HepG2 (cell line): ENCODE measurements around the gene TSPAN18. TPM values are rescaled to one million over a fixed set of nuclear protein-coding genes. Genes with fewer than 3 reads are reported as not detected.

Source experiments
- ATAC-seq: fragments of 200-7000 bp; cut with Tn5 transposase; 3 replicates; pipeline ENCODE4 v1.9.1; 2020; ENCODE audit warnings: mild to moderate bottlenecking, moderate library complexity
- BruUV-seq: library from RNA; stranded (reverse); fragments of 400-500 nt; replicated peaks from 2 replicates; lab custom pipeline; 2021; lab: Mats Ljungman, UMichigan
- CTCF ChIA-PET: fragments of 300-600 bp; formaldehyde crosslinking; extraction: SDS; loops from one replicate; lab custom pipeline; 2021; ENCODE audit warnings: low total read pairs, inconsistent platforms, low intra/inter-chr PET ratio; lab: Yijun Ruan, JAX
- POLR2A ChIA-PET: fragments of 350-600 bp; sonication (Branson Sonifier 250); formaldehyde crosslinking; loops from one replicate; lab custom pipeline; 2020; ENCODE audit warnings: antibody characterized with exemption, inconsistent platforms; lab: Yijun Ruan, JAX
- DNase-seq: peaks from one replicate; pipeline ENCODE4 v3.0.0-alpha.2; 2015; ENCODE audit warnings: low spot score
- FAIRE-seq: peaks from 3 replicates; lab custom pipeline; 2011; peaks lifted over from hg19 to GRCh38; lab: Jason Lieb, UNC
- H2AFZ ChIP-seq: one replicate; pipeline ENCODE4 v1.6.1; 2011; ENCODE audit warnings: low read length, inconsistent platforms
- H3K27ac ChIP-seq: fragments of 300-600 bp; 3 replicates; pipeline ENCODE4 v1.8.0; 2011; ENCODE audit warnings: mixed run types, mild to moderate bottlenecking, mixed read lengths, low read length, inconsistent platforms; ENCODE audit not compliant: insufficient read depth; ENCODE audit errors: extremely low read length
- H3K27me3 ChIP-seq, 2 experiments: fragments of 200-600 bp in 1 of 2; 2 replicates in 1 of 2; 3 replicates in 1 of 2; pipeline versions ENCODE4 v1.6.0 to v1.8.0; 2011; ENCODE audit warnings: low read length in 2 of 2, mild to moderate bottlenecking in 2 of 2, moderate library complexity in 2 of 2, inconsistent platforms in 1 of 2; ENCODE audit not compliant: insufficient read depth in 2 of 2, control insufficient read depth in 1 of 2
- H3K36me3 ChIP-seq, 2 experiments: fragments of 200-600 bp in 1 of 2; replicated peaks in 1 of 2; 2 replicates in 1 of 2; 3 replicates in 1 of 2; pipeline versions ENCODE4 v1.5.1 to v1.8.0; 2011; ENCODE audit warnings: low read length in 2 of 2, inconsistent platforms in 1 of 2; ENCODE audit not compliant: insufficient read depth in 2 of 2, control insufficient read depth in 1 of 2
- H3K4me1 ChIP-seq: 2 replicates; pipeline ENCODE4 v1.5.1; 2012; ENCODE audit warnings: low read length, inconsistent platforms; ENCODE audit not compliant: insufficient read depth
- H3K4me2 ChIP-seq: 2 replicates; pipeline ENCODE4 v1.6.0; 2011; ENCODE audit warnings: low read depth, low read length, inconsistent platforms
- H3K4me3 ChIP-seq, 3 experiments: fragments of 200-600 bp in 1 of 3; sonication (generic), shearing (Covaris generic) in 1 of 3; replicated peaks in 1 of 3; 2 replicates each; pipeline ENCODE4 v1.5.1; 2011 to 2016; ENCODE audit warnings: low read length in 3 of 3, inconsistent platforms in 2 of 3, low read depth in 2 of 3, mild to moderate bottlenecking in 2 of 3, control low read depth in 1 of 3, mixed read lengths in 1 of 3; ENCODE audit not compliant: insufficient read depth in 1 of 3
- H3K79me2 ChIP-seq: one replicate; pipeline ENCODE4 v1.6.1; 2011; ENCODE audit warnings: low read length, inconsistent platforms; ENCODE audit not compliant: insufficient read depth
- H3K9ac ChIP-seq: 2 replicates; pipeline ENCODE4 v1.6.0; 2011; ENCODE audit warnings: mild to moderate bottlenecking, low read depth, low read length, inconsistent platforms; ENCODE audit not compliant: insufficient read depth
- H3K9me3 ChIP-seq: 2 replicates; pipeline ENCODE4 v1.5.1; 2012; ENCODE audit warnings: mild to moderate bottlenecking, low read length
- H4K20me1 ChIP-seq: 2 replicates; pipeline ENCODE4 v1.6.0; 2011; ENCODE audit warnings: inconsistent platforms, mild to moderate bottlenecking, low read length, moderate library complexity; ENCODE audit not compliant: insufficient read depth
- HNRNPK ChIP-seq: fragments of 200-400 bp; formaldehyde crosslinking; IDR thresholded peaks from 2 replicates; pipeline ENCODE4 v1.6.1; 2018; ENCODE audit warnings: low read length, low read depth, moderate library complexity, mild to moderate bottlenecking; ENCODE audit not compliant: poor library complexity, severe bottlenecking
- JARID2 ChIP-seq: sonication (generic); formaldehyde crosslinking; IDR thresholded peaks from 2 replicates; pipeline ENCODE4 v1.8.1; 2023; ENCODE audit warnings: missing genetic modification reagents, inconsistent platforms; ENCODE audit not compliant: insufficient replicate concordance
- SPEN ChIP-seq: sonication (generic); formaldehyde crosslinking; IDR thresholded peaks from 2 replicates; pipeline ENCODE4 v1.5.1; 2020; ENCODE audit warnings: low read depth, mild to moderate bottlenecking, missing genetic modification reagents
- ZFP36L2 ChIP-seq: sonication (generic); formaldehyde crosslinking; IDR thresholded peaks from 2 replicates; pipeline ENCODE4 v1.4.0; 2020; ENCODE audit warnings: missing genetic modification reagents
- ZFP90 ChIP-seq: sonication (generic); formaldehyde crosslinking; IDR thresholded peaks from 2 replicates; pipeline ENCODE4 v1.8.0; 2022; ENCODE audit warnings: missing genetic modification reagents, mild to moderate bottlenecking, inconsistent platforms, borderline replicate concordance
- ZNF383 ChIP-seq: sonication (generic); formaldehyde crosslinking; IDR thresholded peaks from 2 replicates; pipeline ENCODE4 v1.4.0; 2020; ENCODE audit warnings: missing genetic modification reagents, mild to moderate bottlenecking, borderline replicate concordance
- ZNF468 ChIP-seq: sonication (generic); formaldehyde crosslinking; IDR thresholded peaks from 2 replicates; pipeline ENCODE4 v1.8.0; 2022; ENCODE audit warnings: mild to moderate bottlenecking, moderate library complexity, missing genetic modification reagents
- WGBS: methylation state at CpG from one replicate; pipeline ENCODE4 v1.1.6; 2017; ENCODE audit warnings: low lambda C conversion rate; 5-methylcytosine and 5-hydroxymethylcytosine counted together
- in situ Hi-C: cut with HindIII; loops from 2 replicates; pipeline ENCODE4 v1.10.0; 2017; ENCODE audit warnings: low pct_unique_long_range_greater_than_20kb; ENCODE audit not compliant: extremely low pct_ligation_motif_present
- intact Hi-C: fragments of 100-400 bp; cut with micrococcal nuclease; formaldehyde crosslinking; loops from one replicate; pipeline ENCODE4 v1.10.0; 2022; ENCODE audit not compliant: unreplicated experiment
- polyA plus RNA-seq, 8 experiments: library from polyadenylated mRNA; depleted of rRNA in 3 of 8; stranded (reverse) in 7 of 8; unstranded in 1 of 8; fragments of >200 nt; fragmentation: Illumina TruSeq in 4 of 8; extraction: Trizol in 4 of 8; gene quantifications; 2 replicates each; pipeline versions ENCODE4 v1.2.1 to v1.2.3, GENCODE V29; 2011 to 2016; ENCODE audit warnings: low read depth in 4 of 8, missing spikeins in 1 of 8, mixed read lengths in 1 of 8; ENCODE audit not compliant: insufficient read depth in 1 of 8
- total RNA-seq, 5 experiments: library from RNA; depleted of rRNA; stranded (reverse); fragments of >200 nt; fragmentation: Illumina TruSeq; extraction: Trizol; gene quantifications; 2 replicates each; pipeline ENCODE4 v1.2.3, GENCODE V29; 2016; ENCODE audit warnings: low read depth in 1 of 5
- TF ChIP-seq, protein P1 (sequence below): sonication (generic); formaldehyde crosslinking; conservative IDR thresholded peaks from 2 replicates; pipeline ENCODE4 v1.4.0; 2020; ENCODE audit warnings: missing genetic modification reagents
- TF ChIP-seq, protein P2 (sequence below): sonication (generic); formaldehyde crosslinking; IDR thresholded peaks from 2 replicates; pipeline ENCODE4 v1.4.0; 2020; ENCODE audit warnings: mild to moderate bottlenecking, missing genetic modification reagents

TSPAN18 gene
- total and polyA plus RNA-seq, 2 of the 13 experiments (the other 11 are each of a cell fraction or from before 2014, with no cell fraction given) = not detected

- CTCF ChIA-PET = no interaction called here
- Histone ChIP-seq H3K4me3 (no peak overlapping the region), H3K27me3 (peaks cover 1 to 27% of the 10 kb centered on the region in 2 experiments; a peak in 4 of 5 replicates), H3K4me2 (no peak overlapping the region), H4K20me1 (no peaks in the 10 kb centered on the region), H3K79me2 (no peaks in the 10 kb centered on the region), H2AFZ (no peak overlapping the region), H3K36me3 (no peaks in the 10 kb centered on the region), H3K4me1 (no peaks in the 10 kb centered on the region), H3K9ac (no peak overlapping the region), H3K27ac (no peak overlapping the region), H3K9me3 (no peaks in the 10 kb centered on the region)
- intact Hi-C loops = no loop called here
- TF ChIP-seq, protein P1, sequence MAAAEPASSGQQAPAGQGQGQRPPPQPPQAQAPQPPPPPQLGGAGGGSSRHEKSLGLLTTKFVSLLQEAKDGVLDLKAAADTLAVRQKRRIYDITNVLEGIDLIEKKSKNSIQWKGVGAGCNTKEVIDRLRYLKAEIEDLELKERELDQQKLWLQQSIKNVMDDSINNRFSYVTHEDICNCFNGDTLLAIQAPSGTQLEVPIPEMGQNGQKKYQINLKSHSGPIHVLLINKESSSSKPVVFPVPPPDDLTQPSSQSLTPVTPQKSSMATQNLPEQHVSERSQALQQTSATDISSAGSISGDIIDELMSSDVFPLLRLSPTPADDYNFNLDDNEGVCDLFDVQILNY (CRISPR knock-in tag) = no peak
- TF ChIP-seq HNRNPK = no peak
- TF ChIP-seq ZFP36L2 (CRISPR knock-in tag) = no peak
- TF ChIP-seq ZNF468 (CRISPR knock-in tag) = no peak
- TF ChIP-seq ZFP90 (CRISPR knock-in tag) = no peak
- TF ChIP-seq, protein P2, sequence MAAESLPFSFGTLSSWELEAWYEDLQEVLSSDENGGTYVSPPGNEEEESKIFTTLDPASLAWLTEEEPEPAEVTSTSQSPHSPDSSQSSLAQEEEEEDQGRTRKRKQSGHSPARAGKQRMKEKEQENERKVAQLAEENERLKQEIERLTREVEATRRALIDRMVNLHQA (CRISPR knock-in tag) = no peak
- TF ChIP-seq JARID2 (CRISPR knock-in tag) = no peak
- TF ChIP-seq SPEN (CRISPR knock-in tag) = no peak
- TF ChIP-seq ZNF383 (CRISPR knock-in tag) = no peak
- ATAC-seq (no peak), FAIRE-seq (no peak), DNase-seq (no peak)
- WGBS = 25% methylated on average over 8 of the region's 9 CpGs
- in situ Hi-C loops = no loop called here
- POLR2A ChIA-PET = no interaction called here
- BruUV-seq = no TSS peak
Measured at GRCh38 chr11:44964526-44965209, 237.9 kb downstream of the TSPAN18 start.
